LNCaP clone FGC (cell line): ENCODE data around the gene DOP1B.
A peak's percentile ranks its signal among the peaks of the same experiment; 100 is the strongest.
"Not testable (repeated sequence)": the region's sequence is repeated elsewhere in the genome, so short reads cannot be mapped to it uniquely, and the experiment has no call there.

Experiments
- DNase-seq: peaks from one replicate; pipeline ENCODE4 v3.0.0-alpha.2; 2011; ENCODE audit warnings: low read depth
- H3K4me3 ChIP-seq: 2 replicates; pipeline ENCODE4 v1.5.1; 2011; ENCODE audit warnings: mild to moderate bottlenecking, low read depth, low read length, control low read depth
- CTCF ChIP-seq: IDR thresholded peaks from 2 replicates; pipeline ENCODE4 v1.5.1; 2012; ENCODE audit warnings: mild to moderate bottlenecking; ENCODE audit not compliant: control insufficient read depth, insufficient read depth; ENCODE audit errors: extremely low read depth

Gene DOP1B

DNA sequence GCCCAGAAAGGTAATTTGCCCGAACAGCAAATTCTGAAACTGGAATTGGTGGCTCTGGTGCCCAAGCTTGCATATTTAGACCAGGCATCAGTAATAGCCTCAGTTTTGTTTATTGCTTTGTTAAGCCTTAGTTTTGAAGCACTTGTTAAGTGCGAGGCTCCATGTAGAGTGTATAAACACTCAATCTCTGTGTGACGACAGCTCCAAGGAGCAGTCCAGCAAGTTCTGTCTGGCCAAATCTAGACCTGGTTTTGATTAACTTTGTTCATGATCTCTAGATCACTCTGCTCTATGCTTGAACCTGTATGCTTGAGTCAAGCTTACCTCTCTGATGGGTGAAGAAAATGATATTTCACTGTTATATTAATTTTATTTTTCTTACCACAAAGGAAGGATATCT, 37.4 kb downstream of the DOP1B start:
- H3K4me3 ChIP-seq: no peak overlapping the region
- DNase-seq: no peak
- no peak for TF ChIP-seq CTCF

GRCh38 chr21:36195613-36196012, 39.0 kb downstream of the DOP1B start:
- no peak overlapping the region for H3K4me3 ChIP-seq
- no peak for DNase-seq
- no peak for TF ChIP-seq CTCF

DNA sequence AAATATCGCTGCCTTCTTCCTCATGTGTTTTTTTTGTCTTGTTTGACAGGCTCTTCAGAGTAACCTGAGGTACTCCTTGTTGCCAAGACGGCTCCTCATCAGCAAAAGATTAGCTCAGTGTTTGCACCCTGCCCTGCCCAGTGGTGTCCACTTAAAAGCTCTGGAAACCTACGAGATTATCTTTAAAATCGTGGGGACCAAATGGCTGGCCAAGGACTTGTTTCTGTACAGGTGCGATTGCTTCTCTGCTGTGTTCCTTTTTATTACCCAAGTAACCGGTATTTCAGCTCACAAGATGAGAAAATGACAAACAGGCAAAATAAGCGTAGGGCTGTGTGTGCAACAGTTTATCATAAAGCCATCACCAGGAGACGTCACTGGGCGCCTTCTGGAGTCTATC, 42.4 kb downstream of the DOP1B start:
- no peak for TF ChIP-seq CTCF
- no peak overlapping the region for H3K4me3 ChIP-seq
- peak; percentile 54 for DNase-seq

DNA sequence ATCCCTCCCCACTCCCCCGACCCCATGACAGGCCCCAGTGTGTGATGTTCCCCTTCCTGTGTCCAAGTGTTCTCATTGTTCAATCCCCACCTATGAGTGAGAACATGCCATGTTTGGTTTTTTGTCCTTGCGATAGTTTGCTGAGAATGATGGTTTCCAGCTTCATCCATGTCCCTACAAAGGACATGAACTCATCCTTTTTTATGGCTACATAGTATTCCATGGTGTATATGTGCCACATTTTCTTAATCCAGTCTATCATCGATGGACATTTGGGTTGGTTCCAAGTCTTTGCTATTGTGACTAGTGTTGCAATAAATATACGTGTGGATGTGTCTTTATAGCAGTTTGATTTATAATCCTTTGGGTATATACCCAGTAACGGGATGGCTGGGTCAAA, 43.0 kb downstream of the DOP1B start:
- not testable (repeated sequence) for H3K4me3 ChIP-seq, DNase-seq

DNA sequence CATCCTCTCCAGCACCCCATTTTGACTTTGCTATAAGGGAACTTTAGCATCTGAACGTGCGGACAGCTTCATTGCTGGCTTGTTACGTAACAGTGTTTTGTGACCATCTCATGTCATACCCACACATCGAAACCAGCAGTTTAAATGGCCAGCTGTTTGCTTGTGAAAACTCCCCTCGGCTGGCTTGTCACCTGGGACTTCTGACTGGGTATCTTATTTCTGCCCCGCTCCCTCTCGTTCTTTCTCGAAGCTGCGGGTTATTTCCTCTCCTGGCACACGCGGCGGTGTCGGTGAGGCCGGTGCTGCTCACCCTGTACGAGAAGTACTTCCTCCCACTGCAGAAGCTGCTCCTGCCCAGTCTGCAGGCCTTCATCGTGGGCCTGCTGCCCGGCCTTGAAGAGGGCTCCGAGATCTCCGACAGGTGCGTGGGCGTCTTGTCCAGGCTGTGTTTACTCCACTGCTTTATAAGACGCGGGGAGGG, 43.5 kb downstream of the DOP1B start:
- TF ChIP-seq CTCF: no peak
- no peak for DNase-seq

GRCh38 chr21:36202726-36203602, 46.3 kb downstream of the DOP1B start:
- DNase-seq: no peak
- no peak for TF ChIP-seq CTCF
- H3K4me3 ChIP-seq: no peak overlapping the region

More for the DNA sequence above, 43.5 kb downstream of the DOP1B start:
- no peak overlapping the region for H3K4me3 ChIP-seq

GRCh38 chr21:36203603-36203889, 46.9 kb downstream of the DOP1B start:
- TF ChIP-seq CTCF: no peak
- DNase-seq: no peak
- no peak overlapping the region for H3K4me3 ChIP-seq
